Endothelial cell of umbilical vein (primary cell): ENCODE results near the gene CDC42. TPM values are rescaled to one million over a fixed set of nuclear protein-coding genes. Genes with fewer than 3 reads are reported as not detected.

Experiments
- BruUV-seq: library from RNA; stranded (reverse); fragments of 400-500 nt; replicated peaks from 2 replicates; lab custom pipeline; 2021; lab: Mats Ljungman, UMichigan
- CTCF ChIA-PET: fragments of 300-600, 350-600 bp; sonication (Branson Sonifier 250); formaldehyde crosslinking; loops from one replicate; lab custom pipeline; 2021; ENCODE audit warnings: antibody characterized with exemption, inconsistent platforms; lab: Charles Lee
- POLR2A ChIA-PET: fragments of 300-600, 350-600 bp; sonication (Branson Sonifier 250); formaldehyde crosslinking; loops from one replicate; lab custom pipeline; 2021; ENCODE audit warnings: antibody characterized with exemption, inconsistent platforms; lab: Charles Lee
- DNase-seq: peaks from one replicate; pipeline ENCODE4 v3.0.0-alpha.2; 2011; ENCODE audit warnings: low read depth, low spot score
- FAIRE-seq: peaks from 2 replicates; lab custom pipeline; 2011; peaks lifted over from hg19 to GRCh38; lab: Jason Lieb, UNC
- H2AFZ ChIP-seq: 2 replicates; pipeline ENCODE4 v1.6.0; 2012; ENCODE audit warnings: low read depth, low read length, control low read depth, inconsistent platforms
- H3K27ac ChIP-seq: 2 replicates; pipeline ENCODE4 v1.5.1; 2011; ENCODE audit warnings: low read depth, mild to moderate bottlenecking, control low read depth, low read length, moderate library complexity; ENCODE audit not compliant: insufficient read depth
- H3K27me3 ChIP-seq, 2 experiments: 2 replicates each; pipeline versions ENCODE4 v1.6.0 to v1.6.1; 2011; ENCODE audit warnings: low read length in 2 of 2, mixed read lengths in 1 of 2; ENCODE audit not compliant: control insufficient read depth in 2 of 2, insufficient read depth in 2 of 2
- H3K36me3 ChIP-seq, 2 experiments: 2 replicates in 1 of 2; 3 replicates in 1 of 2; pipeline ENCODE4 v1.5.1; 2011; ENCODE audit warnings: low read length in 2 of 2, mild to moderate bottlenecking in 1 of 2, moderate library complexity in 1 of 2; ENCODE audit not compliant: control insufficient read depth in 2 of 2, insufficient read depth in 2 of 2; ENCODE audit errors: extremely low read depth in 1 of 2
- H3K4me1 ChIP-seq: 3 replicates; pipeline ENCODE4 v1.5.1; 2011; ENCODE audit warnings: mild to moderate bottlenecking, low read length; ENCODE audit not compliant: control insufficient read depth, insufficient read depth; ENCODE audit errors: extremely low read depth
- H3K4me2 ChIP-seq: 2 replicates; pipeline ENCODE4 v1.6.1; 2011; ENCODE audit warnings: low read length, control low read depth, mixed read lengths; ENCODE audit not compliant: insufficient read depth
- H3K4me3 ChIP-seq, 3 experiments: fragments of 200-600 bp in 1 of 3; sonication (generic), shearing (Covaris generic) in 1 of 3; replicated peaks in 1 of 3; 2 replicates each; pipeline ENCODE4 v1.5.1; 2011 to 2016; ENCODE audit warnings: control low read depth in 3 of 3, low read length in 3 of 3, mild to moderate bottlenecking in 2 of 3, inconsistent platforms in 1 of 3, low read depth in 1 of 3, moderate library complexity in 1 of 3; ENCODE audit not compliant: insufficient read depth in 1 of 3
- H3K79me2 ChIP-seq: 2 replicates; pipeline ENCODE4 v1.6.0; 2012; ENCODE audit warnings: low read length, inconsistent platforms; ENCODE audit not compliant: control insufficient read depth, insufficient read depth
- H3K9ac ChIP-seq: replicated peaks from 2 replicates; pipeline ENCODE3; 2011; ENCODE audit warnings: low read length, control low read depth; ENCODE audit not compliant: insufficient read depth; ENCODE audit errors: extremely low read depth
- H3K9me1 ChIP-seq: replicated peaks from 3 replicates; pipeline ENCODE4 v1.6.0; 2011; ENCODE audit warnings: mild to moderate bottlenecking, low read length; ENCODE audit not compliant: control insufficient read depth, insufficient read depth; ENCODE audit errors: extremely low read depth
- H3K9me3 ChIP-seq: replicated peaks from 2 replicates; pipeline ENCODE4 v1.5.1; 2012; ENCODE audit warnings: low read length, inconsistent platforms; ENCODE audit not compliant: control insufficient read depth, insufficient read depth
- H4K20me1 ChIP-seq: replicated peaks from 2 replicates; pipeline ENCODE3; 2011; ENCODE audit warnings: mild to moderate bottlenecking, low read length; ENCODE audit not compliant: control insufficient read depth, insufficient read depth; ENCODE audit errors: extremely low read depth
- CTCF ChIP-seq, 2 donors: IDR thresholded peaks; 1 replicate in 1 of 2; 2 replicates in 1 of 2; pipeline ENCODE4 v1.5.1; 2011; ENCODE audit warnings: low read length in 2 of 2, mild to moderate bottlenecking in 2 of 2, moderate library complexity in 2 of 2, control low read depth in 1 of 2, inconsistent platforms in 1 of 2, low read depth in 1 of 2; ENCODE audit not compliant: insufficient read depth in 1 of 2; ENCODE audit errors: extremely low read depth in 1 of 2
- EZH2 ChIP-seq: IDR thresholded peaks from 2 replicates; pipeline ENCODE4 v1.6.1; 2012; ENCODE audit warnings: borderline replicate concordance, low read depth, mild to moderate bottlenecking, moderate library complexity, low read length, inconsistent platforms; ENCODE audit not compliant: severe bottlenecking
- FOS ChIP-seq: IDR thresholded peaks from 2 replicates; pipeline ENCODE4 v1.6.1; 2011; ENCODE audit warnings: mild to moderate bottlenecking, low read length, moderate library complexity, borderline replicate concordance; ENCODE audit not compliant: insufficient read depth
- GATA2 ChIP-seq: IDR thresholded peaks from 2 replicates; pipeline ENCODE4 v1.7.0; 2011; ENCODE audit warnings: low read depth, mild to moderate bottlenecking, moderate library complexity, mixed read lengths, low read length; ENCODE audit not compliant: insufficient read length, insufficient read depth
- JUN ChIP-seq: IDR thresholded peaks from 2 replicates; pipeline ENCODE4 v1.6.1; 2011; ENCODE audit warnings: borderline replicate concordance, low read depth; ENCODE audit not compliant: insufficient read length, insufficient read depth
- MAX ChIP-seq: IDR thresholded peaks from 2 replicates; pipeline ENCODE4 v1.6.1; 2011; ENCODE audit not compliant: insufficient read depth, insufficient read length
- MYC ChIP-seq: IDR thresholded peaks from one replicate; pipeline ENCODE4 v1.6.1; 2011; ENCODE audit warnings: mild to moderate bottlenecking, low read depth, low read length
- POLR2A ChIP-seq: IDR thresholded peaks from 2 replicates; pipeline ENCODE4 v1.6.1; 2012; ENCODE audit warnings: low read depth, mild to moderate bottlenecking, control low read depth, low read length
- POLR2AphosphoS5 ChIP-seq: IDR thresholded peaks from 2 replicates; pipeline ENCODE4 v1.6.1; 2012; ENCODE audit warnings: low read depth, mild to moderate bottlenecking, control low read depth, low read length, moderate library complexity; ENCODE audit not compliant: insufficient read depth
- dilution Hi-C: fragments of 300-500 bp; cut with MboI; formaldehyde crosslinking; loops from one replicate; pipeline ENCODE4 v1.15.0; 2019; ENCODE audit warnings: low sequenced_read_pairs; ENCODE audit not compliant: extremely low pct_ligation_motif_present
- intact Hi-C: fragments of 100-400 bp; cut with micrococcal nuclease; formaldehyde crosslinking; loops from one replicate; pipeline ENCODE4 v1.10.0; 2022
- polyA plus RNA-seq, 4 experiments: library from polyadenylated mRNA; depleted of rRNA in 3 of 4; stranded (reverse) in 3 of 4; unstranded in 1 of 4; fragments of >200 nt; gene quantifications; 2 replicates each; pipeline versions ENCODE4 v1.2.1 to v1.2.3, GENCODE V29; 2011 to 2012; ENCODE audit warnings: missing spikeins in 1 of 4
- total RNA-seq: library from RNA; stranded (reverse); gene quantifications from 2 replicates; pipeline ENCODE4 v1.2.3, GENCODE V29; 2021

Gene CDC42
- total and polyA plus RNA-seq, 2 donors (not counting 3 experiments of a cell fraction or from before 2014, with no cell fraction given), result 199 to 381 TPM

GRCh38 chr1:22038036-22038435 is 14.5 kb upstream of the CDC42 start:
- CTCF ChIA-PET, result interaction anchor here (1.1 to 1.3 kb wide), 2 partner anchors 9 to 14 kb away, joined by 3 to 4 read pairs; no protein-coding TSS in a partner anchor
- POLR2A ChIA-PET, result no interaction called here
- intact Hi-C loops, result no loop called here

More at GRCh38 chr1:22038036-22038435, 14.5 kb upstream of the CDC42 start:
- no peaks in the 10 kb centered on the region for H3K9me1 ChIP-seq
- H3K4me3 ChIP-seq, result no peak overlapping the region
- H2AFZ ChIP-seq, result no peak overlapping the region
- no peaks in the 10 kb centered on the region for H3K27me3 ChIP-seq
- no TSS peak for BruUV-seq
- no peak overlapping the region for H3K4me2 ChIP-seq
- H4K20me1 ChIP-seq, result no peaks in the 10 kb centered on the region
- FAIRE-seq (no peak), DNase-seq (no peak)
- no peak for TF ChIP-seq POLR2AphosphoS5
- TF ChIP-seq MYC, result no peak
- no peak for TF ChIP-seq FOS
- TF ChIP-seq EZH2, result no peak
- TF ChIP-seq POLR2A, result no peak
- TF ChIP-seq CTCF (IDR thresholded peaks at IDR 0.05; ENCODE audit: extremely low read depth in 1 of 2, insufficient read depth in 1 of 2, low read depth in 1 of 2, low read length in 2 of 2), result no peak
- no peak for TF ChIP-seq GATA2
- no peak for TF ChIP-seq JUN
- TF ChIP-seq MAX, result no peak
- H3K9ac ChIP-seq, result no peak overlapping the region
- peaks cover 11% of the 10 kb centered on the region for H3K4me1 ChIP-seq
- H3K36me3 ChIP-seq, result no peaks in the 10 kb centered on the region
- no peaks in the 10 kb centered on the region for H3K79me2 ChIP-seq
- no peak overlapping the region for H3K27ac ChIP-seq
- dilution Hi-C loops, result no loop called here
- H3K9me3 ChIP-seq, result no peaks in the 10 kb centered on the region
